Measurements from ENCODE around the gene CHCHD2.
"Not testable (repeated sequence)": the region's sequence is repeated elsewhere in the genome, so short reads cannot be mapped to it uniquely, and the experiment has no call there.

CHCHD2 gene

DNA sequence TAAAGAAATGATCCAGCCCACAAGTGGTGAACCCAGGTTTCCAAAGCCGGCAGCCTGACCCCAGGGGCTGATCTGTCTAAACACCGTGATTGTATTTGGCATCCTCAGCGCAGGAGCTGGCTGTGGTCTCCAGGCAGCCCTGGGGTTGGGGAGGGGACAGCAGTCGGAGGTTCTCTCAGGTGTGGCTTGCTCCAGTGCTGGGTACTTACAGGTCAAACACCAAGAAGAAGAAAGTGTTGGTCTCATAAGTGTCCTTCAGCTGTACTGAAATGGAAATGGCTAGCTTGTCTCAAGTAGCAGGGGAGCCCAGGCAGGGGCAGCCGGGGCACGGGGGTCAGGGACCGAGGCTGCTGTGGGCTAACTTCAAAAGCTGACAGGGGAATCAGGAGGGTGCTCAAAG, 19.5 kb downstream of the CHCHD2 start:
- in situ Hi-C loops (cut with MboI; ENCODE audit: low sequenced_read_pairs), result no loop called here

DNA sequence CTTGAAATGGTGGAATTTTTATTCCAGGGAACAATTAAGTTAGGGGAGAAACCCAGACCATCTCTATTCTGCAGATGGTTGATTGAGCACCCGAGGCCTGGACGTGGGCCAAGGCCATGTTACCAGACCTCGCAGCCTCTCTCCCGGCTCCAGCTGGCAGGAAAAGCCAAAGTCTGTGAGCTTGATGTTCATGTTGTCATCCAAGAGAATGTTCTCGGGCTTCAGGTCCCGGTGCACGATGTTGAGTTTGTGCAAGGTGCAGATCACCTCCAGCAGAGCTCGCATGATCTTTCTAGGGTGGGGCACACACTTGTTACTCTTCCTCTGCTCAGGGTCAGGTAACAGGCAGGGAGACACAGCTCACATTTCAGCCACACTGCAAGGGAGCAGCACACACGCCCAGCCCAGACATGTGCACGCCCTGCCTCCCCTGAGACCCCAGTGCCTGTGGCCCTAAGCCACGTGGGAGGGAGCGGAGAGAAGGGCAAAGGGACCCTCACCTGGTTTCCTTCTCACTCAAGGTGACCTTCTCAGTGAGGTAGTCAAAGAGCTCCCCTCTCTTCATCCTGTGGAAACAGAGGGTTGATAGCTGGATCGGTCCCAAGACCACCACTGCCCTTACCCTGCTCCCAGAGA, 23.0 kb downstream of the CHCHD2 start:
- in situ Hi-C loops (cut with MboI; ENCODE audit: low sequenced_read_pairs), result no loop called here

DNA sequence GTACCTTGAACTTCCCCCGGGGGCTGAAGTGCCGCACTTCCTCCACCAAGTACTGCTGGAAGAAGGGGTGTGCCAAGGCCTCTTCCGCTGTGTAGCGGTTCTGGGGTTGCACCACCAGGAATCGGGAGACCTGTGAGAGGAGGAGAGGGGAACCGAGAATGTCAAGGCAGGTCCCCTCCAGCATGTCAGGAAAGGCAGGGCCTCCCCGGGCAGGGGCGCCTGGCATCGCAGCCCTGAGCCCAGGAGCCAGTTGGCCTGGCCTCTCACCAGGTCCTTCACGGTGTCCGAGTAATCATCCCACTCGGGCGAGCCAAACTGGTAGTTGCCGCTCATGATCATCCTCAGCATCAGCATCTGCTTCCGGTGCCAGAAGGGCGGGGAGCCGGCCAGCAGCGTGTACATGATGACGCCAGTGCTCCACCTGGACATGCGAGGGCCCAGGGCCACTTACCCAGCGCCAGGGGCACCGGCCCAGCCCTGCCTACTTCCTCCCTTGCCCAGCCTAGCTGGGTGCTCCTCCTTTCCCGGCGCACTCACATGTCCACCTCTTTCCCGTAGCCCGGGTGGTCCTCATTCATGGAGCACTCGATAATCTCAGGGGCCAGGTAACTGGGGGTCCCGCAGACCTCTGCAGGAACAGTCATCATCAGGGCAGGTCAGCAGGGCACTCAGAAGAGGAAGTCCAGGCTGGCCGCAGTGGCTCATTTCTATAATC, 24.5 kb downstream of the CHCHD2 start:
- in situ Hi-C loops (cut with MboI; ENCODE audit: low sequenced_read_pairs), result no loop called here

DNA sequence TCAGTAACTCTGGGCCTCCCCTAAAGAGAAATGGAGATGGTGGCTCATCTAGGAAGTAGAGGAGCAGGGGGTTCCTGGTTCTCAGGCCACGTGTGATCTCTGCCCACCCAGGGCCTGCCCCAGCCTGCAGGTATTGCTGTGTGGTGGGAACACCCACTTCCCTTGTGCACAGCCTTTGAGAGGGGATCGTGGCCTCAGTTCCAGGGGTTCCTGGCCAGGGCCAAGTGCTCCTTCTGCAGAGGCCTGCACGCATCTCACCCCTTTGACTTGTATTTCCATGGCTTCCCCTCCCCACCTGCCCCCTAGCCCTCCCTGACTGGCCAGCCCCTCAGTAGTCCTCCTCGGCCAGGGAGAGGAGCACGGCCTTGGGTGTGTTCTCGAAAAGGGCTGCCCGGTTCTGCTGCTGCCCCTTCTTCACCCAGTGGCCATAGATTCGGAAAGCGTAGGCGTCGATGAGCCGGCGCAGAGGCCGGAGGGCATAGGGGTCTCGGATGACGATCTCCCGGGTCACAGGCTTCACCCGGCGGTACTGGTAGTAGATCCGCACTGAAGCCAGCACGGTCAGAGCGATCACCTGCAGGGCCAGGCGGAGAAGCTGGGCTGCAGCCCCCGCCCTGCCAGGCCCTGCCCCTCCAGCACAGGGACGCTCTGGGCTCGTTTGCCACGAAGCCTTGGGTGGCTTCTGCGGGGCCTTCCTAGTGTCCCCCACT, 25.4 kb downstream of the CHCHD2 start:
- in situ Hi-C loops (cut with MboI; ENCODE audit: low sequenced_read_pairs), result not testable (repeated sequence)

DNA sequence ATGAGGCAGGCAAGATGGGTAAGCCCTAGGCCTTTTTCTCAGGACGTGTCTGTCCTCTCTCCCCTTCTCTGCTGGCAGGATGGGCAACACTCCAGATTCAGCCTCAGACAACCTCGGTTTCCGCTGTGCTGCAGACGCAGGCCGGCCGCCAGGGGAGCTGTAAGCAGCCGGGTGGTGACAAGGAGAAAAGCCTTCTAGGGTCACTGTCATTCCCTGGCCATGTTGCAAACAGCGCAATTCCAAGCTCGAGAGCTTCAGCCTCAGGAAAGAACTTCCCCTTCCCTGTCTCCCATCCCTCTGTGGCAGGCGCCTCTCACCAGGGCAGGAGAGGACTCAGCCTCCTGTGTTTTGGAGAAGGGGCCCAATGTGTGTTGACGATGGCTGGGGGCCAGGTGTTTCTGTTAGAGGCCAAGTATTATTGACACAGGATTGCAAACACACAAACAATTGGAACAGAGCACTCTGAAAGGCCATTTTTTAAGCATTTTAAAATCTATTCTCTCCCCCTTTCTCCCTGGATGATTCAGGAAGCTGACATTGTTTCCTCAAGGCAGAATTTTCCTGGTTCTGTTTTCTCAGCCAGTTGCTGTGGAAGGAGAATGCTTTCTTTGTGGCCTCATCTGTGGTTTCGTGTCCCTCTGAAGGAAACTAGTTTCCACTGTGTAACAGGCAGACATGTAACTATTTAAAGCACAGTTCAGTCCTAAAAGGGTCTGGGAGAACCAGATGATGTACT, 26.7 kb downstream of the CHCHD2 start:
- in situ Hi-C loops (cut with MboI; ENCODE audit: low sequenced_read_pairs), result loop anchor here (10.0 kb wide), 1 partner anchor 75 kb away; no protein-coding TSS in a partner anchor

DNA sequence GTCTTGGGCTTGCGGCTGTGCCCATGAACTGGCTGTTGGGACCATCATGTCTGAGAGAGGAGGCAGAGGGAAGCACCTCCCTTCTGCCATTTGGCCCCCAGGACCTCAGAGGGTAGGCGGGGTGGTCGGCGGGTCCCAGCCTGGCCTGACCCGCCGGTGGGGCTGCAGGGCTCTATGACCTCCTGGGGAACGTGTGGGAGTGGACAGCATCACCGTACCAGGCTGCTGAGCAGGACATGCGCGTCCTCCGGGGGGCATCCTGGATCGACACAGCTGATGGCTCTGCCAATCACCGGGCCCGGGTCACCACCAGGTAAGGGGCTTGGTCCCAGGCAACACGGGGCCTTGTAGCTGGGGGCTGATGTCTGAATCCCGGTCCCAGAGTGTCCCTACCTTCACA, 28.1 kb downstream of the CHCHD2 start:
- in situ Hi-C loops (cut with MboI; ENCODE audit: low sequenced_read_pairs), result loop anchor here (10.0 kb wide), 1 partner anchor 73 kb away; no protein-coding TSS in a partner anchor

DNA sequence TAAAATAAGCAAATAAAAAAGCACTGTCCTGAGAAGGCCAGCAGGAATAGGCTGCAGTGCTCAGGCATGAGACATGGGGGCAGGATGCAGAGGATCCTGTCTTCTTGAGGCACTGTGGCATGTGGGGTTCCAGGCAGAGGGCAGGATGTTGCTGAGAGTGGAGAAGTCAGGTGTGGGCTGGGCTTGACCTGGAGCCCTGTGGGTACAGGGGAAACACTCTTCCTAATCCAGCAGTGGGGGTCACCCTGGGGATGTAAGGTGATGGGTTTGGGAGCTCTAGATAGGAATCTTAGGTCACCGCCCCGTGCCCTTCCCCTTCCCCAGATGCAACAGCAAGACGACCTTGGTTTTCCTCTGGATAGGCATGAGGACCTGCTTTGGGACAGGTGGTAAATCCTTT, 28.6 kb downstream of the CHCHD2 start:
- in situ Hi-C loops (cut with MboI; ENCODE audit: low sequenced_read_pairs), result loop anchor here (10.0 kb wide), 1 partner anchor 73 kb away; no protein-coding TSS in a partner anchor

DNA sequence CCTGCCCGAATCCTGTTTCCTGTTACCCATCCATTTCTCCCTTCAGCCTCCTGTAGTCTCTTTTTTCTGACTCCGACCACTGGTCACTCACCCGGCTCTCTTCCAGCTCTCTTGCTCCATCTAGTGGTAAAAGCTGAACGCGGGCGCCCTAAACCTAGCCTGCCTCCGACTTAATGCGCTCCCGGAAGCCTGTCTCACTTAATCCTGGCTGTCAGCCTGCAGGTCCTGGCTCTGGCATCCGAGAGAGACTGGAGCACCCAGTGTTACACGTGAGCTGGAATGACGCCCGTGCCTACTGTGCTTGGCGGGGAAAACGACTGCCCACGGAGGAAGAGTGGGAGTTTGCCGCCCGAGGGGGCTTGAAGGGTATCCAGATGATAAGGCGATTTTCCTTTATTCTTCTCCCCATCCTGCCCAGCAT, 31.9 kb downstream of the CHCHD2 start:
- in situ Hi-C loops (cut with MboI; ENCODE audit: low sequenced_read_pairs), result loop anchor here (10.0 kb wide), 1 partner anchor 70 kb away; no protein-coding TSS in a partner anchor

DNA sequence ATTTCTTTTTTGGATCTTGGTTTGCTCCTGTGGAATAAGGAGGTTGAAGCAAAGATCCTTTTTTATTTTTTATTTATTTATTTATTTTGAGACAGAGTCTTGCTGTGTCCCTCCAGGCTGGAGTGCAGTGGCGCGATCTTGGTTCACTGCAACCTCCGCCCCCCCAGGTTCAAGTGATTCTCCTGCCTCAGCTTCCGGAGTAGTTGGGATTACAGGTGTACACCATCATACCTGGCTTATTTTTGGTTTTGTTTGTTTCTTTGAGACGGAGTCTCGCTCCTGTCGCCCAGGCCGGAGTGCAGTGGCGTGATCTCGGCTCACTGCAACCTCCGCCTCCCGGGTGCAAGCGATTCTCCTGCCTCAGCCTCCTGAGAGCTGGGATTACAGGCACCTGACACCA, 39.9 kb downstream of the CHCHD2 start:
- in situ Hi-C loops (cut with MboI; ENCODE audit: low sequenced_read_pairs), result not testable (repeated sequence)

DNA sequence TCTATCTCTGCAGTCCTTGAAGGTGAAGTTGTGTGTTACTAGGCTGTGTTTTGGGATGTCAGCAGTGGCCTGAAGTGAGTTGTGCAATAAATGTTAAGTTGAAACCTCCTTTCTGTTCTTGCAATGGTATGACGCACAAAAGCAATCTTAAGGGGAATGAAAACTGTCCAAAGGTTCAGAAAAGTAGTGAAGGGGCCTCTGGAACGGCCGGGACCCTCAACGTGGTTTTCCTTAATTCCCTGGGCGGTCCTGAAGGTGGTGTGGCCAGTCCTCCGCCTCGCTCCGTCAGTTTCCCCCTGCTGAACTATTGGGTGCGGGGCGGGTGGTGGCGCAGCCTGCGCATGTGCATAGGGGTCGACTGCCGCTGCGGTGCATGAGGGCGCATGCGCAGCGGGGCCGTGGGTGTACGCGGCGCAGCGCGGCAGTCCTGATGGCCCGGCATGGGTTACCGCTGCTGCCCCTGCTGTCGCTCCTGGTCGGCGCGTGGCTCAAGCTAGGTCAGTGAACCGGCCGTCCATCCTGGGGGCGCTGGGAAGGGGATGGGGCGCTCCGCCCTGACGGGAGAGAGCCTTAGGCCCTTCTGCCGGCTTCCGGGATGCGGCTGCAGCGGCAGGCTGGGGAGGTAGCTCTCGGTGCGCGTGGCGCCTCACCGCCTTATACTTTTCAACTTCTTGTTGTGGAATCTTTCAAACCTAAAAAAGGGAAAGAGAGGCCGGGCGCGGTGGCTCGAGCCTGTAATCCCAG, 42.2 kb downstream of the CHCHD2 start, which contains the start of gene SUMF2:
SUMF2 (plus strand) TSS at position 405 of the 744 bp plus-strand sequence; CDS start at position 431, 26 bp downstream.
- in situ Hi-C loops (cut with MboI; ENCODE audit: low sequenced_read_pairs), result no loop called here

DNA sequence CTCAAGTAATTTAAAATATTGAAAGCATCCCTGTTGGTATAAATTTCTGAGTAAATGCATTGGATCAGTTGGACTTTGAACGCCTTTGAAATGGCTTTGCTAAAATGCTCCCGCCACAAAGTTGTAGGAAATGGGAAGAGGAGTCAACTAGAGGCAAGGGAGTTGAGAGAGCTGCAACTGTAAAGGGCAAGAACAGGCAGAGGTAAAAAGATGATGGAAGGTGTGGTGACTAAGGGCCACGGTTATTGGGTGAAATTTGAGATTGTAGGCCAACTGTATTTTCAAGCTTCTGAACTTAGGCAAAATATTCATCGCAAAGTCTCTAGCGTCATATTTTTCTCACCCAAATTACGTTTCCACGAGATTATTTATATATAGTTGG, 42.8 kb downstream of the CHCHD2 start:
- in situ Hi-C loops (cut with MboI; ENCODE audit: low sequenced_read_pairs), result no loop called here

DNA sequence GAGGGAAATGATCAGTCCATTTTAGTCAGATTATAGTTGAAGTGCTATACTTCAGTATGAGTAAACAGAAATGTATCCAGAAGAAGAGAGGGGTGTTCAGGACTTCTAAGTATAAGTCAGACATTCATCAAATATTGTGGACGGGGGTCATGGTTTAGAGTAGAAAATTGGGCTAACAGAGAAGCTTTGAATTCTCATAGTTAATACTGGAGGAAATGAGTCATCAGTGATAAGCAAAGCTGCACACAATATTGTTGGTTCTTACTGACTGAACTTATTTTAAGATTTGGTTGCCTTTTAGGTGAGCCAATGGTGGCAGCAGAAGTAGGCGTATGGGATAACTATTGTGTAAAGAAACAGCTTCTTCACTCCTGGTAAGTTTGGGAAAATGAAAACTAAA, 43.9 kb downstream of the CHCHD2 start:
- in situ Hi-C loops (cut with MboI; ENCODE audit: low sequenced_read_pairs), result no loop called here

DNA sequence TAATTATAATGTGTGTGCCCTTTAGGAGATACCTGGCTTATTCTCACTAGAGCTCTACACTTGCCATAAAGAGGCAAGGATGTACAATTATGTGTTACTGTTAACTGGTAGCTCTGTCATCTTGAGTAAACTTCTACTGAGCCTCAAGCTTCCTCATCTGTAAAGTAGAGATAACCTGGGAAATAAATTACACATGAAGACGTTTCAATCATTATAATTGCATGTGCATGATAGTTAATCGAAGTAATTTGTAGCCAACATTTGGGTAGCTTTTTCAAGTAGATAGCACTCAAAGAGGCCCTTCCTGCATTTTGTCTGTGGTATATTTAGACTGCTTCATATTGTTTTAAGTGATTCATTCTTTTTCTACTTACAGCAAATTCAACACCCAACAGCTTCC, 52.3 kb downstream of the CHCHD2 start:
- in situ Hi-C loops (cut with MboI; ENCODE audit: low sequenced_read_pairs), result no loop called here

DNA sequence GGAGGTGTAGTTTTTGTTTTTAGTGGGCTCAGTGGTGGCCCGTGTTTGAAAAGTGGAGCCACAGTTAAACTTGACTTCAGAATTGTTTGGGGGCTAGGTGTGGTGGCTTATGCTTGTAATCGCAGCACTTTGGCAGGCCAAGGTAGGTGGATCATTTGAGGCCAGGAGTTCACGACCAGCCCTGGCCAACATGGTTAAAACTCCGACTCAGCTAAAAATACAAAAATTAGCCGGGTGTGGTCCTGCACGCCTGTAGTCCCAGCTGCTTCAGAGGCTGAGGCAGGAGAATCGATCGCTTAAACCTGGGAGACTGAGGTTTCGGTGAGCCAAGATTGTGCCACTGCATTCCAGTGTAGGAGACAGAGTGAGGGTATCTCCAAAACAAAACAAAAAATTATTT, 52.9 kb downstream of the CHCHD2 start:
- in situ Hi-C loops (cut with MboI; ENCODE audit: low sequenced_read_pairs), result no loop called here

Data from HL-60/S4 treated with phorbol 12-myristate 13-acetate at 8.2 ng/mL for 4 days and 3 days (cell line).